ENCODE results near the gene WDFY4. TPM values are rescaled to one million over a fixed set of nuclear protein-coding genes. Genes with fewer than 3 reads are reported as not detected.

WDFY4 gene
- total and polyA plus RNA-seq, 9 of the 15 experiments (the other 6 are each of a cell fraction or from before 2014, with no cell fraction given) = 0.01 to 0.02 (median 0.01) TPM; not detected in 6

GRCh38 chr10:48639632-48640031 lies 45.0 kb upstream of the WDFY4 start:
- Histone ChIP-seq H3K9ac (ENCODE audit: insufficient read depth in 1 of 2, low read depth in 2 of 2, low read length in 2 of 2) (no peak overlapping the region), H3K4me1 (replicated peaks in 1 of 2; ENCODE audit: control insufficient read depth in 2 of 2, insufficient read depth in 2 of 2, low read length in 2 of 2) (no peaks in the 10 kb centered on the region), H2AFZ (ENCODE audit: low read depth, low read length) (no peak overlapping the region), H3K79me2 (ENCODE audit: control insufficient read depth, insufficient read depth, low read length) (no peaks in the 10 kb centered on the region), H3K4me3 (no peak overlapping the region), H3K36me3 (ENCODE audit: control insufficient read depth, insufficient read depth, low read length) (no peaks in the 10 kb centered on the region), H4K20me1 (replicated peaks; ENCODE audit: control insufficient read depth, insufficient read depth, low read length) (no peaks in the 10 kb centered on the region), H3K27me3 (ENCODE audit: control insufficient read depth in 2 of 2, insufficient read depth in 2 of 2, low read length in 2 of 2) (0 out of 5 replicates have a peak, but pooled peaks cover 0 to 4% of the 10 kb centered on the region in 2 experiments), H3K27ac (ENCODE audit: extremely low read depth, low read depth, low read length) (no peak overlapping the region), H3K4me2 (ENCODE audit: insufficient read depth, low read length) (no peak overlapping the region), H3K9me3 (replicated peaks; ENCODE audit: control insufficient read depth, insufficient read depth, low read depth, low read length) (no peaks in the 10 kb centered on the region), H3K9me1 (ENCODE audit: control insufficient read depth, insufficient read depth, low read length) (no peaks in the 10 kb centered on the region)
- intact Hi-C loops (cut with micrococcal nuclease) = no loop called here
- POLR2A ChIA-PET = interaction anchor here (0.6 to 0.9 kb wide), 2 partner anchors 9 to 10 kb away, joined by 3 read pairs; no protein-coding TSS in a partner anchor
- CTCF ChIA-PET (ENCODE audit: low intra/inter-chr PET ratio) = no interaction called here
- no peak for DNase-seq (ENCODE audit: extremely low read depth in 1 of 4, low spot score in 3 of 4)
- no peak for ATAC-seq
- no peak for FAIRE-seq
- BruUV-seq (replicated peaks) = no TSS peak
- in situ Hi-C loops (cut with MboI) = no loop called here
- WGBS (ENCODE audit: insufficient coverage, low coverage, missing lambda C conversion rate) = 3% methylated on average over 1 of the region's 1 CpG
- TF ChIP-seq PRDM10 (IDR thresholded peaks at IDR 0.05; ENCODE audit: partially characterized antibody) (no peak), E2F6 (IDR thresholded peaks at IDR 0.05; ENCODE audit: borderline replicate concordance in 1 of 2, extremely low read depth in 1 of 2, insufficient read depth in 1 of 2, insufficient read length in 1 of 2, low read depth in 1 of 2, low read length in 1 of 2, poor library complexity in 1 of 2, severe bottlenecking in 1 of 2) (no peak), SREBF1 (IDR thresholded peaks at IDR 0.05; ENCODE audit: borderline replicate concordance, low read depth, low read length) (no peak), CEBPZ (IDR thresholded peaks at IDR 0.05; ENCODE audit: borderline replicate concordance, low read depth, low read length) (no peak), NR2F6 (CRISPR knock-in tag; IDR thresholded peaks at IDR 0.05) (no peak), ZNF395 (CRISPR knock-in tag; IDR thresholded peaks at IDR 0.05) (no peak), PATZ1 (CRISPR knock-in tag; IDR thresholded peaks at IDR 0.05; ENCODE audit: borderline replicate concordance) (no peak), SMC3 (conservative IDR thresholded peaks at IDR 0.05; ENCODE audit: insufficient read depth, low read depth, low read length) (no peak), ZNF174 (CRISPR knock-in tag; IDR thresholded peaks at IDR 0.05) (no peak)
